Type B pancreatic cell (in vitro differentiated cells): ENCODE results near the gene SLC22A23. TPM values are rescaled to one million over a fixed set of nuclear protein-coding genes. Genes with fewer than 3 reads are reported as not detected.

Experiments
- DNase-seq: peaks from one replicate; pipeline ENCODE4 v3.0.0; 2021; ENCODE audit warnings: mixed read lengths; ENCODE audit not compliant: unreplicated experiment; ENCODE audit errors: extremely low spot score
- H3K27ac Mint-ChIP-seq: 2 replicates; pipeline ENCODE4 v1.8.0; 2021; ENCODE audit warnings: mild to moderate bottlenecking, mixed read lengths
- H3K27me3 Mint-ChIP-seq: 2 replicates; pipeline ENCODE4 v1.8.0; 2021; ENCODE audit warnings: mixed read lengths
- H3K36me3 Mint-ChIP-seq: 2 replicates; pipeline ENCODE4 v1.8.0; 2021; ENCODE audit warnings: mixed read lengths
- H3K4me1 Mint-ChIP-seq: one replicate; pipeline ENCODE4 v1.8.0; 2021; ENCODE audit warnings: mixed read lengths; ENCODE audit not compliant: unreplicated experiment
- H3K4me3 Mint-ChIP-seq: 2 replicates; pipeline ENCODE4 v1.8.0; 2021; ENCODE audit warnings: mild to moderate bottlenecking, mixed read lengths
- H3K9me3 Mint-ChIP-seq: 2 replicates; pipeline ENCODE4 v1.8.0; 2021; ENCODE audit warnings: mixed read lengths
- CTCF ChIP-seq: fragments of 200-600 bp; sonication (generic); conservative IDR thresholded peaks from 2 replicates; pipeline ENCODE4 v1.5.0; 2021; ENCODE audit warnings: antibody characterized with exemption, mild to moderate bottlenecking
- total RNA-seq: library from RNA; stranded (reverse); gene quantifications from 2 replicates; pipeline ENCODE4 v1.2.1, GENCODE V29; 2021; ENCODE audit warnings: low replicate concordance

SLC22A23 gene
- total RNA-seq, 1 donor from 2014 or later, result 36.6 TPM

GRCh38 chr6:3339811-3340210, 117.0 kb downstream of the SLC22A23 start:
- no peak for DNase-seq
- H3K27ac Mint-ChIP-seq, result peak overlapping the region; percentile 50
- H3K36me3 Mint-ChIP-seq, result peaks cover 4% of the 10 kb centered on the region
- H3K4me3 Mint-ChIP-seq, result no peak overlapping the region
- TF ChIP-seq CTCF, result no peak
- no peaks in the 10 kb centered on the region for H3K9me3 Mint-ChIP-seq
- peaks cover 72% of the 10 kb centered on the region for H3K4me1 Mint-ChIP-seq
- H3K27me3 Mint-ChIP-seq, result no peaks in the 10 kb centered on the region

- no peak for TF ChIP-seq CTCF
- DNase-seq, result no peak
- Mint-ChIP-seq H3K27me3 (no peaks in the 10 kb centered on the region), H3K36me3 (peaks cover 4% of the 10 kb centered on the region), H3K4me1 (peaks cover 65% of the 10 kb centered on the region), H3K4me3 (peak overlapping the region; percentile 13), H3K27ac (peak overlapping the region; percentile 8), H3K9me3 (no peaks in the 10 kb centered on the region)
These were observed 119.1 kb downstream of the SLC22A23 start for GRCh38 chr6:3337521-3338350.

GRCh38 chr6:3336859-3337515, 119.9 kb downstream of the SLC22A23 start:
- Mint-ChIP-seq H3K4me3 (no peak overlapping the region), H3K27me3 (no peaks in the 10 kb centered on the region), H3K27ac (no peak overlapping the region), H3K36me3 (peaks cover 4% of the 10 kb centered on the region), H3K4me1 (peaks cover 59% of the 10 kb centered on the region), H3K9me3 (no peaks in the 10 kb centered on the region)
- TF ChIP-seq CTCF, result no peak
- DNase-seq, result no peak

- Mint-ChIP-seq H3K36me3 (peaks cover 4% of the 10 kb centered on the region), H3K4me1 (peaks cover 59% of the 10 kb centered on the region), H3K4me3 (no peak overlapping the region), H3K9me3 (no peaks in the 10 kb centered on the region), H3K27ac (peak overlapping the region; percentile 22), H3K27me3 (no peaks in the 10 kb centered on the region)
- no peak for DNase-seq
- TF ChIP-seq CTCF, result no peak
These were observed 120.6 kb downstream of the SLC22A23 start for GRCh38 chr6:3336066-3336786.

- no peak for TF ChIP-seq CTCF
- H3K4me1 Mint-ChIP-seq, result peaks cover 52% of the 10 kb centered on the region
- peaks cover 4% of the 10 kb centered on the region for H3K36me3 Mint-ChIP-seq
- H3K27ac Mint-ChIP-seq, result no peak overlapping the region
- H3K27me3 Mint-ChIP-seq, result no peaks in the 10 kb centered on the region
- no peak overlapping the region for H3K4me3 Mint-ChIP-seq
- no peak for DNase-seq
- no peaks in the 10 kb centered on the region for H3K9me3 Mint-ChIP-seq
These were observed 121.7 kb downstream of the SLC22A23 start for GRCh38 chr6:3335169-3335568.
